Esophagus muscularis mucosa (tissue), 3 donors: ENCODE data around the gene CARM1.

Experiments
- CTCF ChIP-seq, 3 experiments: fragments of 200-600 bp in 2 of 3; fragments of 450-650 bp in 1 of 3; sonication (generic) in 2 of 3; IDR thresholded peaks; one replicate each; pipeline ENCODE4 v1.5.1; 2017 to 2019; ENCODE audit warnings: antibody characterized with exemption in 3 of 3, mild to moderate bottlenecking in 2 of 3, moderate library complexity in 1 of 3
- POLR2A ChIP-seq: fragments of 450-650 bp; IDR thresholded peaks from one replicate; pipeline ENCODE4 v1.6.1; 2017; ENCODE audit warnings: antibody characterized with exemption, moderate library complexity, mild to moderate bottlenecking, low read depth

GRCh38 chr19:10882108-10882457, 10.7 kb downstream of the CARM1 start:
- no peak for TF ChIP-seq CTCF (IDR thresholded peaks at IDR 0.05)
- no peak for TF ChIP-seq POLR2A
